HCT116 (cell line): Measurements from ENCODE around the gene SEC14L6. TPM values are rescaled to one million over a fixed set of nuclear protein-coding genes. Genes with fewer than 3 reads are reported as not detected.

Experiments used
- ATAC-seq: fragments of 200-7000 bp; cut with Tn5 transposase; 2 replicates; pipeline ENCODE4 v1.9.1; 2020; ENCODE audit warnings: mild to moderate bottlenecking, moderate library complexity
- BruUV-seq: library from RNA; stranded (reverse); fragments of 400-500 nt; replicated peaks from 2 replicates; lab custom pipeline; 2021; lab: Mats Ljungman, UMichigan
- CTCF ChIA-PET: fragments of 300-600 bp; sonication (Branson Sonifier 250); formaldehyde crosslinking; loops from one replicate; lab custom pipeline; 2021; ENCODE audit warnings: antibody characterized with exemption; lab: Charles Lee
- POLR2A ChIA-PET: fragments of 300-600, 350-600 bp; sonication (Branson Sonifier 250); formaldehyde crosslinking; loops from one replicate; lab custom pipeline; 2021; ENCODE audit warnings: antibody characterized with exemption; lab: Charles Lee
- RAD21 ChIA-PET, 2 experiments: fragments of 300-600 bp; sonication (Branson Sonifier 250); formaldehyde crosslinking; loops; one replicate each; lab custom pipeline; 2023; ENCODE audit warnings: low total read pairs in 2 of 2; ENCODE audit not compliant: uncharacterized antibody in 2 of 2, unreplicated experiment in 2 of 2, low non-redundant PET in 1 of 2; lab: Charles Lee
- DNase-seq: peaks from one replicate; pipeline ENCODE4 v3.0.0-alpha.2; 2010; ENCODE audit warnings: low read depth, low spot score
- H2AFZ ChIP-seq: fragments of 200-600 bp; shearing (Covaris generic), sonication (generic); 2 replicates; pipeline ENCODE4 v1.6.1; 2017; ENCODE audit warnings: low read depth, mixed run types, mixed read lengths, antibody characterized with exemption, low read length; ENCODE audit not compliant: poor library complexity, severe bottlenecking
- H3K27ac ChIP-seq: 2 replicates; pipeline ENCODE4 v1.5.1; 2012; ENCODE audit warnings: low read depth, low read length
- H3K27me3 ChIP-seq: fragments of 200-600 bp; sonication (generic); 2 replicates; pipeline ENCODE4 v1.6.1; 2016; ENCODE audit warnings: mixed run types, low read length, mixed read lengths; ENCODE audit not compliant: insufficient read depth
- H3K36me3 ChIP-seq, 2 experiments: fragments of 200-500 bp in 1 of 2; fragments of 200-600 bp in 1 of 2; sonication (Bioruptor generic) in 1 of 2; sonication (generic) in 1 of 2; 2 replicates each; pipeline versions ENCODE4 v1.5.1 to v1.6.1; 2014 to 2016; ENCODE audit warnings: low read length in 2 of 2, inconsistent platforms in 1 of 2, mixed read lengths in 1 of 2, mixed run types in 1 of 2; ENCODE audit not compliant: insufficient read depth in 2 of 2, control insufficient read depth in 1 of 2
- H3K4me1 ChIP-seq, 2 experiments: fragments of 200-600 bp in 1 of 2; sonication (generic) in 1 of 2; 2 replicates each; pipeline versions ENCODE4 v1.5.1 to v1.6.1; 2012 to 2017; ENCODE audit warnings: low read length in 2 of 2, inconsistent platforms in 1 of 2, mild to moderate bottlenecking in 1 of 2, mixed read lengths in 1 of 2, mixed run types in 1 of 2, moderate library complexity in 1 of 2; ENCODE audit not compliant: insufficient read depth in 2 of 2, control insufficient read depth in 1 of 2
- H3K4me2 ChIP-seq: fragments of 200-600 bp; sonication (generic); 2 replicates; pipeline ENCODE4 v1.6.1; 2017; ENCODE audit warnings: mixed run types, low read length, mixed read lengths
- H3K4me3 ChIP-seq, 2 experiments: fragments of 200-600 bp in 1 of 2; sonication (generic) in 1 of 2; replicated peaks in 1 of 2; 2 replicates each; pipeline ENCODE4 v1.5.1; 2011 to 2016; ENCODE audit warnings: low read length in 2 of 2, control low read depth in 1 of 2, low read depth in 1 of 2, mild to moderate bottlenecking in 1 of 2, mixed read lengths in 1 of 2, mixed run types in 1 of 2
- H3K79me2 ChIP-seq: fragments of 200-600 bp; sonication (generic); 2 replicates; pipeline ENCODE4 v1.6.1; 2017; ENCODE audit warnings: mild to moderate bottlenecking, mixed run types, low read length, moderate library complexity, mixed read lengths; ENCODE audit not compliant: insufficient read depth
- H3K9ac ChIP-seq: fragments of 200-600 bp; sonication (generic); 2 replicates; pipeline ENCODE4 v1.6.1; 2016; ENCODE audit warnings: low read length, mixed read lengths
- H3K9me2 ChIP-seq: fragments of 200-600 bp; sonication (generic), shearing (Covaris generic); 2 replicates; pipeline ENCODE4 v1.6.1; 2017; ENCODE audit warnings: mixed run types, mild to moderate bottlenecking, moderate library complexity; ENCODE audit not compliant: insufficient read depth
- H3K9me3 ChIP-seq, 2 experiments: fragments of 200-500 bp in 1 of 2; fragments of 200-600 bp in 1 of 2; sonication (Bioruptor generic) in 1 of 2; sonication (generic) in 1 of 2; 2 replicates each; pipeline ENCODE4 v1.6.1; 2014 to 2017; ENCODE audit warnings: low read length in 2 of 2, mixed read lengths in 2 of 2, inconsistent platforms in 1 of 2, low read depth in 1 of 2, mild to moderate bottlenecking in 1 of 2, mixed run types in 1 of 2, moderate library complexity in 1 of 2; ENCODE audit not compliant: control insufficient read depth in 1 of 2, insufficient read depth in 1 of 2
- H4K20me1 ChIP-seq: fragments of 200-600 bp; sonication (generic), shearing (Covaris generic); 2 replicates; pipeline ENCODE4 v1.6.1; 2017; ENCODE audit warnings: mixed run types, mild to moderate bottlenecking, moderate library complexity; ENCODE audit not compliant: insufficient read depth
- CBX3 ChIP-seq: IDR thresholded peaks from 2 replicates; pipeline ENCODE4 v1.6.1; 2012; ENCODE audit warnings: low read depth
- CEBPB ChIP-seq: IDR thresholded peaks from 2 replicates; pipeline ENCODE4 v1.6.1; 2012; ENCODE audit warnings: low read depth
- EGR1 ChIP-seq: IDR thresholded peaks from 2 replicates; pipeline ENCODE4 v1.6.1; 2012; ENCODE audit warnings: low read depth
- FOSL1 ChIP-seq: IDR thresholded peaks from 2 replicates; pipeline ENCODE4 v1.6.1; 2012; ENCODE audit warnings: low read depth
- POLR2A ChIP-seq: IDR thresholded peaks from 2 replicates; pipeline ENCODE4 v1.7.0; 2011; ENCODE audit warnings: borderline replicate concordance; ENCODE audit not compliant: insufficient read depth, insufficient read length; ENCODE audit errors: extremely low read depth
- RAD21 ChIP-seq: IDR thresholded peaks from 2 replicates; pipeline ENCODE4 v1.6.1; 2012; ENCODE audit warnings: low read depth, mild to moderate bottlenecking
- TCF7L2 ChIP-seq: IDR thresholded peaks from 2 replicates; pipeline ENCODE4 v1.7.0; 2011; ENCODE audit warnings: borderline replicate concordance, inconsistent platforms; ENCODE audit not compliant: insufficient read depth, insufficient read length; ENCODE audit errors: extremely low read depth
- YY1 ChIP-seq: IDR thresholded peaks from 2 replicates; pipeline ENCODE4 v1.6.1; 2011; ENCODE audit warnings: low read length, low read depth, moderate library complexity, mild to moderate bottlenecking; ENCODE audit not compliant: insufficient replicate concordance; ENCODE audit errors: extremely low read depth
- ZFX ChIP-seq: fragments of 450-650 bp; IDR thresholded peaks from 2 replicates; pipeline ENCODE4 v1.6.1; 2017
- ZNF274 ChIP-seq: fragments of 200-500 bp; sonication (Bioruptor generic); IDR thresholded peaks from 2 replicates; pipeline ENCODE4 v1.6.1; 2014; ENCODE audit warnings: mild to moderate bottlenecking, low read depth, low read length, inconsistent platforms
- intact Hi-C: fragments of 100-400 bp; cut with micrococcal nuclease; formaldehyde crosslinking; loops from 2 replicates; pipeline ENCODE4 v1.10.0; 2022
- total RNA-seq: library from RNA; stranded (reverse); gene quantifications from one replicate; pipeline ENCODE4 v1.2.1, GENCODE V29; 2021; ENCODE audit not compliant: unreplicated experiment
- TF ChIP-seq, protein P1 (sequence below): IDR thresholded peaks from 2 replicates; pipeline ENCODE4 v1.6.1; 2011; ENCODE audit warnings: mild to moderate bottlenecking, low read length, moderate library complexity; ENCODE audit not compliant: insufficient replicate concordance; ENCODE audit errors: extremely low read depth
- TF ChIP-seq, protein P2 (sequence below): IDR thresholded peaks from 2 replicates; pipeline ENCODE4 v1.6.1; 2012; ENCODE audit warnings: low read depth
- TF ChIP-seq, protein P3 (sequence below): IDR thresholded peaks from 2 replicates; pipeline ENCODE4 v1.6.1; 2012
- TF ChIP-seq, protein P4 (sequence below): IDR thresholded peaks from 2 replicates; pipeline ENCODE4 v1.6.1; 2012
- TF ChIP-seq, protein P5 (sequence below), 3 experiments: fragments of 200-600 bp in 1 of 3; sonication (generic) in 1 of 3; IDR thresholded peaks in 2 of 3; conservative IDR thresholded peaks in 1 of 3; 2 replicates each; pipeline ENCODE4 v1.5.1; 2012 to 2017; ENCODE audit warnings: low read depth in 2 of 3, low read length in 2 of 3, antibody characterized with exemption in 1 of 3, borderline replicate concordance in 1 of 3, control low read depth in 1 of 3, mild to moderate bottlenecking in 1 of 3, mixed read lengths in 1 of 3, mixed run types in 1 of 3, moderate library complexity in 1 of 3; ENCODE audit not compliant: insufficient read depth in 1 of 3

The SEC14L6 gene
- total RNA-seq, 1 experiment from 2014 or later: not detected

DNA sequence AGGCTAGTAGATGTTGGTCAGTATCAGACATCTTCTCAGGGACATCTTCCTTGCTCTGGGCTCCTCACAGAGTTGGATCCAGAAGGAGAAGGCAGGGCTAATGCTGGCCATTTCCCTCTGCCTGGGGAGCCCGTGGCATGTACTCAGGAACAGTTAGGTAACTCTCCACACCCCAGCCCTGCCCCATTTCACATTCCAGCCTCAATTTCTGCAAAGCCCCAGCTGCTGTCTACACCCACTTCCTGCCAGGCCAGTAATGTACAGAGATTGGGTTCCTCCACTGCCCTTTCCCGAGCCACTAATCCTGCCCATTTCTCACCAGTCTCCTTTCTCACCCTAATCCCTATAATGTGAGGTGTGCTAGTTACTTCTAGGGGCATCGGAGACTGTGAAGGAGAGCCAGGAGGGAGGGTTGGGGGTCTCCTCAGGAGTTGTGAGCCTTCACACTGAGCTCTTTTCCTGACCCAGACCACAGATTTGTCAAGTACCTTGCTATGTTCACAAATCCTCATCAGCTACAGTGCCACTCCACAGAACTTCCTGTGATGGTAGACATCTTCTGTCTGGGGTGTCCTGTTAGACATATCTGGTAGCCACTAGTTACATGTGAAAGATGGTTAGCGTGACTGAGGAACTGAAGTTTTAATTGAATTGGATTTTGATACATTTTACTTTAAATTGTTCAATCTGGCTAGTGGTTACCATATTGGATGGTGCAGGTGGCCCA, 73.4 kb downstream of the SEC14L6 start:
- Histone ChIP-seq H3K4me1 (no peaks in the 10 kb centered on the region), H4K20me1 (no peaks in the 10 kb centered on the region), H3K4me3 (no peak overlapping the region), H3K9me3 (no peaks in the 10 kb centered on the region), H3K27me3 (peaks cover 10% of the 10 kb centered on the region; the same call in 1 of the 2 replicates), H3K4me2 (no peak overlapping the region), H3K79me2 (no peaks in the 10 kb centered on the region), H3K36me3 (no peaks in the 10 kb centered on the region), H2AFZ (no peak overlapping the region), H3K9me2 (no peaks in the 10 kb centered on the region), H3K9ac (no peak overlapping the region), H3K27ac (no peak overlapping the region)
- DNase-seq (no peak), ATAC-seq (no peak)
- POLR2A ChIA-PET: no interaction called here
- RAD21 ChIA-PET: no interaction called here
- CTCF ChIA-PET: no interaction called here
- BruUV-seq: no TSS peak
- intact Hi-C loops: no loop called here
- TF ChIP-seq ZFX: no peak
- TF ChIP-seq RAD21: no peak
- TF ChIP-seq, protein P1, sequence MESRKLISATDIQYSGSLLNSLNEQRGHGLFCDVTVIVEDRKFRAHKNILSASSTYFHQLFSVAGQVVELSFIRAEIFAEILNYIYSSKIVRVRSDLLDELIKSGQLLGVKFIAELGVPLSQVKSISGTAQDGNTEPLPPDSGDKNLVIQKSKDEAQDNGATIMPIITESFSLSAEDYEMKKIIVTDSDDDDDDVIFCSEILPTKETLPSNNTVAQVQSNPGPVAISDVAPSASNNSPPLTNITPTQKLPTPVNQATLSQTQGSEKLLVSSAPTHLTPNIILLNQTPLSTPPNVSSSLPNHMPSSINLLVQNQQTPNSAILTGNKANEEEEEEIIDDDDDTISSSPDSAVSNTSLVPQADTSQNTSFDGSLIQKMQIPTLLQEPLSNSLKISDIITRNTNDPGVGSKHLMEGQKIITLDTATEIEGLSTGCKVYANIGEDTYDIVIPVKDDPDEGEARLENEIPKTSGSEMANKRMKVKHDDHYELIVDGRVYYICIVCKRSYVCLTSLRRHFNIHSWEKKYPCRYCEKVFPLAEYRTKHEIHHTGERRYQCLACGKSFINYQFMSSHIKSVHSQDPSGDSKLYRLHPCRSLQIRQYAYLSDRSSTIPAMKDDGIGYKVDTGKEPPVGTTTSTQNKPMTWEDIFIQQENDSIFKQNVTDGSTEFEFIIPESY: no peak
- TF ChIP-seq, protein P2, sequence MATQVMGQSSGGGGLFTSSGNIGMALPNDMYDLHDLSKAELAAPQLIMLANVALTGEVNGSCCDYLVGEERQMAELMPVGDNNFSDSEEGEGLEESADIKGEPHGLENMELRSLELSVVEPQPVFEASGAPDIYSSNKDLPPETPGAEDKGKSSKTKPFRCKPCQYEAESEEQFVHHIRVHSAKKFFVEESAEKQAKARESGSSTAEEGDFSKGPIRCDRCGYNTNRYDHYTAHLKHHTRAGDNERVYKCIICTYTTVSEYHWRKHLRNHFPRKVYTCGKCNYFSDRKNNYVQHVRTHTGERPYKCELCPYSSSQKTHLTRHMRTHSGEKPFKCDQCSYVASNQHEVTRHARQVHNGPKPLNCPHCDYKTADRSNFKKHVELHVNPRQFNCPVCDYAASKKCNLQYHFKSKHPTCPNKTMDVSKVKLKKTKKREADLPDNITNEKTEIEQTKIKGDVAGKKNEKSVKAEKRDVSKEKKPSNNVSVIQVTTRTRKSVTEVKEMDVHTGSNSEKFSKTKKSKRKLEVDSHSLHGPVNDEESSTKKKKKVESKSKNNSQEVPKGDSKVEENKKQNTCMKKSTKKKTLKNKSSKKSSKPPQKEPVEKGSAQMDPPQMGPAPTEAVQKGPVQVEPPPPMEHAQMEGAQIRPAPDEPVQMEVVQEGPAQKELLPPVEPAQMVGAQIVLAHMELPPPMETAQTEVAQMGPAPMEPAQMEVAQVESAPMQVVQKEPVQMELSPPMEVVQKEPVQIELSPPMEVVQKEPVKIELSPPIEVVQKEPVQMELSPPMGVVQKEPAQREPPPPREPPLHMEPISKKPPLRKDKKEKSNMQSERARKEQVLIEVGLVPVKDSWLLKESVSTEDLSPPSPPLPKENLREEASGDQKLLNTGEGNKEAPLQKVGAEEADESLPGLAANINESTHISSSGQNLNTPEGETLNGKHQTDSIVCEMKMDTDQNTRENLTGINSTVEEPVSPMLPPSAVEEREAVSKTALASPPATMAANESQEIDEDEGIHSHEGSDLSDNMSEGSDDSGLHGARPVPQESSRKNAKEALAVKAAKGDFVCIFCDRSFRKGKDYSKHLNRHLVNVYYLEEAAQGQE: no peak
- no peak for TF ChIP-seq EGR1
- no peak for TF ChIP-seq CBX3
- TF ChIP-seq POLR2A: no peak
- no peak for TF ChIP-seq ZNF274
- TF ChIP-seq, protein P3, sequence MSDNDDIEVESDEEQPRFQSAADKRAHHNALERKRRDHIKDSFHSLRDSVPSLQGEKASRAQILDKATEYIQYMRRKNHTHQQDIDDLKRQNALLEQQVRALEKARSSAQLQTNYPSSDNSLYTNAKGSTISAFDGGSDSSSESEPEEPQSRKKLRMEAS: no peak
- TF ChIP-seq, protein P4, sequence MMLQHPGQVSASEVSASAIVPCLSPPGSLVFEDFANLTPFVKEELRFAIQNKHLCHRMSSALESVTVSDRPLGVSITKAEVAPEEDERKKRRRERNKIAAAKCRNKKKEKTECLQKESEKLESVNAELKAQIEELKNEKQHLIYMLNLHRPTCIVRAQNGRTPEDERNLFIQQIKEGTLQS: no peak
- TF ChIP-seq CEBPB: no peak
- TF ChIP-seq YY1: no peak
- TF ChIP-seq, protein P5, sequence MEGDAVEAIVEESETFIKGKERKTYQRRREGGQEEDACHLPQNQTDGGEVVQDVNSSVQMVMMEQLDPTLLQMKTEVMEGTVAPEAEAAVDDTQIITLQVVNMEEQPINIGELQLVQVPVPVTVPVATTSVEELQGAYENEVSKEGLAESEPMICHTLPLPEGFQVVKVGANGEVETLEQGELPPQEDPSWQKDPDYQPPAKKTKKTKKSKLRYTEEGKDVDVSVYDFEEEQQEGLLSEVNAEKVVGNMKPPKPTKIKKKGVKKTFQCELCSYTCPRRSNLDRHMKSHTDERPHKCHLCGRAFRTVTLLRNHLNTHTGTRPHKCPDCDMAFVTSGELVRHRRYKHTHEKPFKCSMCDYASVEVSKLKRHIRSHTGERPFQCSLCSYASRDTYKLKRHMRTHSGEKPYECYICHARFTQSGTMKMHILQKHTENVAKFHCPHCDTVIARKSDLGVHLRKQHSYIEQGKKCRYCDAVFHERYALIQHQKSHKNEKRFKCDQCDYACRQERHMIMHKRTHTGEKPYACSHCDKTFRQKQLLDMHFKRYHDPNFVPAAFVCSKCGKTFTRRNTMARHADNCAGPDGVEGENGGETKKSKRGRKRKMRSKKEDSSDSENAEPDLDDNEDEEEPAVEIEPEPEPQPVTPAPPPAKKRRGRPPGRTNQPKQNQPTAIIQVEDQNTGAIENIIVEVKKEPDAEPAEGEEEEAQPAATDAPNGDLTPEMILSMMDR (IDR thresholded peaks at IDR 0.05 in 2 of 3, conservative IDR thresholded peaks at IDR 0.05 in 1 of 3; ENCODE audit: borderline replicate concordance in 1 of 3, insufficient read depth in 1 of 3, low read depth in 2 of 3, low read length in 2 of 3): no peak
- no peak for TF ChIP-seq FOSL1
- TF ChIP-seq TCF7L2: no peak
